CD4-positive, alpha-beta T cell treated with Interferon alpha-2 for 1 hour (primary cell): Measurements from ENCODE around the gene NRBP1.
A peak's percentile ranks its signal among the peaks of the same experiment; 100 is the strongest.
"Not testable (repeated sequence)": the region's sequence is repeated elsewhere in the genome, so short reads cannot be mapped to it uniquely, and the experiment has no call there.

Source experiments
- DNase-seq, 2 donors: peaks; one replicate each; pipeline ENCODE4 v3.0.0-alpha.2; 2020 to 2022

The NRBP1 gene

DNA sequence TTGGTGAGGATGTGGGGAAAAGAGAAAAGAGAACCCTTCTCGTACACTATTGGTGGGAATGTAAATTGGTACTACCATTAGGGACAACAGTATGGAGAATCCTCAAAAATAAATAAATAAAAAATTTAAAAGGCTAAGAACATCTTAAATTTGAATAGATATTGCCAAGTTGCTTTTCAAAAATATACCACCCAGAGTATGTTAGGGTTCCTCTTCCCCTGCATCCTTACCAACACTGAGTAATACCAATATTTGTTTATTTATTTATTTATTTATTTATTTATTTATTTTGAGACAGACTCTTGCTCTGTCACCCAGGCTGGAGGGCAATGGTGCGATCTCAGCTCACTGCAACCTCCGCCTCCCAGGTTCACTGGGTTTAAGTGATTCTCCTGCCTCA, 5.5 kb upstream of the NRBP1 start:
- DNase-seq, result no peak

DNA sequence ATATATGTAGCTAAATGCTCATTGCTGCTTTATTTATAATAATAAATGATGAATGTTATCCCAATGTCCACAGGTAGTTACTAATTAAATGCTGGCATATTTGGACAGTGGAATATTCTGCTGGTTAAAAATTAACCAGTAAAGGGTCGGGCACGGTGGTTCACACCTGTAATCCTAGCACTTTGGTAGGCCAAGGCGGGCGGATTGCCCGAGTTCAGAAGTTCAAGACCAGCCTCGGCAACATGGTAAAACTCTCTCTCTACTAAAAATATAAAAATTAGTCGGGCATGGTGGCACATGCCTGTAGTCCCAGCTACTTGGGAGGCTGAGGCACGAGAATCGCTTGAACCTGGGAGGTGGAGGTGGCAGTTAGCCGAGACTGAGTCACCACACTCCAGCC, 3.4 kb upstream of the NRBP1 start:
- DNase-seq, result not testable (repeated sequence)

DNA sequence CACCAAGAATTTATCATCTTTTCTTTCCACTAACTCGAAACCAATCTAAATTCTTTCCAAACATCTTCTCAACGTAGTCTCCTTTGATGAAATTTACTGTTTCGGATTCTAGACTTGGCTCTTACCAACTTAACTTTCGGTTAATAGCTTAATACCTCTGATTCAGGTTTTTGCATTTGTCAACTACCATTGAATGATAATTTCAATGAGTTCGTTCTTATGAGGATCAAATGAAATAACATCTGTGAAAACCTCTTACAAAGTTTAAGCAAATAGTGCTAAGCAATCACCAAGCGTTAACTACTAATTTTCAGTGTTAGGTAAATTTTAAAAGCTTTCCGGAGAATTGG, 593 bp upstream of the NRBP1 start:
- DNase-seq, result no peak

DNA sequence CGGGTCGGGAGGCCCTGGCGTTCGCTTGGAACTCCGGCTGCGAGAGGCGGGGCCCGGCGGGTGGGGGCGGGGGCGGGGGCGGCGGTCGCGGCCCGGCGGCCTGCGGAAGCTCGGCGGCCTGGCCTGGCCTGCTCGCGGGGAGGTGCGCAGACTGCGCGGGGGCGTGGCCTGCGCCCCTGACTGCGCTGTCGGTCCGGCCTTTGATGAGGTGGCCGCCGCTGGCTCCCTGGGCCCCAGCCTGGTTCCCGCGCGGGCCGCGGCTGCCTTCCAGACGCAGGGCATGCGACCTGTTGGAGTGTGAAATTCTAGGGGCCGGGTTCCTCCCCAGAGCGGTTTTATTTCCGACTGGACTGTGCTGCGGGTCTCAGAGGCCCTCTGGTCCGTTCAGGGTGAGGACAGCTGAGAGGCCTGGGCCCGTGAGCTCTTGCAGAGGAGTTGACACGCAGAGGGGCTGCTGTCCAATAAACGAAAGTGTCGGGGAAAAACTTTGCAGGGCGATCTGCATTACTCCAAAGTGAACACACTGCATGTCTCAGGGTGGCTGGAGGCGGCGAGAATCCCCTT, 629 bp downstream of the NRBP1 start:
- DNase-seq, result peak; percentile 75 to 84

DNA sequence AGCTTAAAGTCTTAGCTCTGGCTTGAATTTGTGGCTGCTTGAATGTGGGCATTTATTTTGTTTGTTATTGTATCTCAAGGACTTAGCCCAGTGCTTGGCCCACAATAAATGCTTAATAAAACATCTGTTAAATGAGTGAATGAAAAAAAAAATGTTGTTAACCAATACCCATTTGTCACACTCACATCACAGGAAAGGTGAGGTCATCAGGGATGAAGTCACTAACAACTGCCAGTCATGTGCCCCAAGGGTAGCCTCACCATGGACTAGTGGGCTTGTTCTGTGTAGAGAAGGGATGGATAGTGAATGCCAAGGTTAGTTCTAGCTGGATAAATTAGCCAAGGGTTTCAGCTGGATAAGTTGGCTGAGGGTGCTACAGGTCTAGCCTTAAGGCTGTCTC, 3.0 kb downstream of the NRBP1 start:
- DNase-seq, result peak; percentile 17 to 48

DNA sequence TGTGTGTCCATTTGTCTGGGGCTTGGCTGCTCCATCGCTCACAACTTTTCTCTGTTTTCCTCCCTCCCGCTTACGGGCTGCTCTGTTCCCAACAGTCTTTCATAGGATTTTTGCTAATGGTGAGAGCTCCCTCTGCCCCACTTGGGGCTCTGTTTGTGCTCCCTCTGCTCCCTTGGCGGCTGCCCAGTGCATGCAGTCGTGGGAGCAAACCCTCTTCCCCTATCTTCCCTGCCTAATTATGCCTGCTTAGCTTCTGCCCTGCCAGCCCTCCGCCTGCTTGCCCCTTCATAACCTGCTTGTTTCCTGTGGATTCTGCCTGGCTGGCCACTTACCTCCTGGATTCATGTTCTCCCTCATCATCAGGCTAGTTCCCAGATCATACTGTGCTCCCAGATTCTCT, 7.2 kb downstream of the NRBP1 start:
- no peak for DNase-seq

DNA sequence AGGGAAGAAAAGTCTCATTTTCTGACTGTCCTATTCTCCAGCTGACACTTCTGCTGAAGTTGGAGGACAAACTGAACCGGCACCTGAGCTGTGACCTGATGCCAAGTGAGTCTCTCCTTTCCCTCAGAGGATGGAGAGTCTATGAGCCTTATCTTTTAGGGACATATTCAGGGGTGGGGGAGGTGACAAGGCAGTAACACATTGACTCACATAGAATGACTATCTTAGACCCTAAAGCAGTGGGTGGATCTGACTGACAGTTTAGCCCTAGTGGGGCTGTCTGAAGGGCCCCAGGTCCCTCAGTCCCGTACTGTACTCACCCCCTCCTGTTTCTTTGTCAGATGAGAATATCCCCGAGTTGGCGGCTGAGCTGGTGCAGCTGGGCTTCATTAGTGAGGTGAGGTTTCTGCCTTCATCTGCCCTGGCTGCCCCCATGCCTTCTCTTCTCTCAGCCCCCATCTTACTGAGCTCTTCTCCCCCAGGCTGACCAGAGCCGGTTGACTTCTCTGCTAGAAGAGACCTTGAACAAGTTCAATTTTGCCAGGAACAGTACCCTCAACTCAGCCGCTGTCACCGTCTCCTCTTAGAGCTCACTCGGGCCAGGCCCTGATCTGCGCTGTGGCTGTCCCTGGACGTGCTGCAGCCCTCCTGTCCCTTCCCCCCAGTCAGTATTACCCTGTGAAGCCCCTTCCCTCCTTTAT, 12.9 kb downstream of the NRBP1 start:
- DNase-seq, result no peak

DNA sequence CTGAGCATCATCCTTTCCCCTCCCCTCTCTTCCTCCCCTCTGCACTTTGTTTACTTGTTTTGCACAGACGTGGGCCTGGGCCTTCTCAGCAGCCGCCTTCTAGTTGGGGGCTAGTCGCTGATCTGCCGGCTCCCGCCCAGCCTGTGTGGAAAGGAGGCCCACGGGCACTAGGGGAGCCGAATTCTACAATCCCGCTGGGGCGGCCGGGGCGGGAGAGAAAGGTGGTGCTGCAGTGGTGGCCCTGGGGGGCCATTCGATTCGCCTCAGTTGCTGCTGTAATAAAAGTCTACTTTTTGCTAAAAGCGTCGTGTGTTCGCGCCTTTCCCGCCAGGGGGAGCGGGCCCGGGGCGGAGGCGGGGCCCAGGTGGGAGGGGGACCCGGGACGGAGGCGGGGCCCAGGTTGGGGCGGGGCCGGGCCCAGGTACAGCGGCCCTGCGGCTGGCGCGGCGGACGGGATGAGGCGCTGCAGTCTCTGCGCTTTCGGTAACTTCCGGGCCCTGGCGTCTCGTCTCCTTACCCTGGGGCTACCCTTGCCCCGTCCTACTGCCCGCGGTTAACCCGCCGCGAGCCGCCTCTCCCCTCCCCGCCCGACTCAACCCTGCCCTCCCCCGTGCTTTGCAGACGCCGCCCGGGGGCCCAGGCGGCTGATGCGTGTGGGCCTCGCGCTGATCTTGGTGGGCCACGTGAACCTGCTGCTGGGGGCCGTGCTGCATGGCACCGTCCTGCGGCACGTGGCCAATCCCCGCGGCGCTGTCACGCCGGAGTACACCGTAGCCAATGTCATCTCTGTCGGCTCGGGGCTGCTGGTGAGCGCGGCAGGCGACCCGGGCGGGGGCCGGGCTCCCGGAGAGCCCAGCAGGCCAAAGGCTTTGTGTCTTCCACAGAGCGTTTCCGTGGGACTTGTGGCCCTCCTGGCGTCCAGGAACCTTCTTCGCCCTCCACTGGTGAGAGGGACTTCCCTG, 13.8 kb downstream of the NRBP1 start, which contains the start of gene KRTCAP3:
KRTCAP3 (plus strand) TSS at position 424 of the 962 bp plus-strand sequence; CDS start at position 456, 32 bp downstream.
- DNase-seq, result peak; percentile 37 to 77

DNA sequence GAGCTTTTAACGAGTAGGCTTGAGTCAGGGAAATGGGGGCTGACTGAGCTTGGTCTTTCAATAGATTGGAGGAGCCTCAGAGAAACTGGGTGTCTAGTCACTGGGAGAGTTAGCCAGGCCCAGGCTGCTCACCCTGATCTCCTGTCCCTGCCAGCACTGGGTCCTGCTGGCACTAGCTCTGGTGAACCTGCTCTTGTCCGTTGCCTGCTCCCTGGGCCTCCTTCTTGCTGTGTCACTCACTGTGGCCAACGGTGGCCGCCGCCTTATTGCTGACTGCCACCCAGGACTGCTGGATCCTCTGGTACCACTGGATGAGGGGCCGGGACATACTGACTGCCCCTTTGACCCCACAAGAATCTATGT, 14.5 kb downstream of the NRBP1 start:
- DNase-seq, result peak; percentile 5 to 14

DNA sequence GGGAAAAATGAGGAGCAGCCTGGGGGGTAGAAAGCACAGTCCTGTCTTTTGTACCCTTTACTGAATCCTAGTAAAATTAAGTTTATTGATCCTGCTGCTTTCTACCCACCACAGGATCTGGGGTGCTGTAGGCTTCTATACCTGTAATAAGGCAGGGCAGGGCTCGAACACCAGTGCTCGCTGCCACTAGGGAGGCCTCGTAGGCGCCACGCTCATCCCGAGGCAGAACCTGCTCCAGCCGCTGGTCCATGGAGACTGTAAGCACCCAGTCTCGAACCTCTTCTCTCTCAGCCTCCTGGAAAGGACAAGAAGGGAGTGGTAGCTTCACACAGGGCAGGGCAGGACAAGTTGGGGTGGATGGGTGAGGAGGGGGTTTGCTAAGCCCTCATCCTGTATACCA, 16.7 kb downstream of the NRBP1 start:
- DNase-seq, result no peak

DNA sequence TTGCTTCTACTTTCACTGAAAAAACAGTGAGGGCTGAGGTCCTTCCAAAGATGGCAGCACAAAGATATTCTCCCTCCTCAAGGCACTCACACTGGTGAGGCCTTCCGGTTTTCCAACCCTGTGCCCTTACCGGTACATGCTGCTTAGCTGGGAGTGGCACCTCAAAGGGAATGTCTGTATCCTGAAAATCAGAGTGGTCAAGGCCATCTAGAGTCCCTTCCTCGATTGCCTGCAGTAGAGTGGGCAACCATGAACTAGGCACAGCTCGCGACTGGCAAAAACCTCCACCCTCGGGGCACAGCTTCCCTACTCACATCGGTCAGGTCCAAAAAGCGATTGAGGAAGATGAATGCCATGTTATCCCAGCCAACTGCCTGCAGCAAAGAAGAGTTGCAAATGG, 17.2 kb downstream of the NRBP1 start:
- no peak for DNase-seq

DNA sequence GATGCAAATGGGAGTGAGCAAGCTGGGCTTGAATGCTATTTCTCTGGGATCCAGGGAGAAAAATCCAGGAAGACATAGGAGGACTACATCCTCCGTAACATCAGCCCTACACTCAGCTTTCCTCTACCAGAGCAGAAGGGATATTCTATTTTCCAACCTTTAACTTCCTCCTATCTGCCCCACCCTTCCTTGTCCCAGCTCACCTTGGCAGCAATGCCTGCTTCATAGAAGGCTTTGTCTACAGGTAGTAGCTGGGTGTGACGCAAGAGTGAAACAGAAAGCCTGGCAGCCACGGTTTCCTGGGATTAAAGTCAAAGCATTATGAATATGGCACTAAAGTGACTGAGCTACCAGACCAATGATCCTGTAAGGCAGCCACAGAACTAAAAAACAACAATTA, 17.6 kb downstream of the NRBP1 start:
- no peak for DNase-seq

DNA sequence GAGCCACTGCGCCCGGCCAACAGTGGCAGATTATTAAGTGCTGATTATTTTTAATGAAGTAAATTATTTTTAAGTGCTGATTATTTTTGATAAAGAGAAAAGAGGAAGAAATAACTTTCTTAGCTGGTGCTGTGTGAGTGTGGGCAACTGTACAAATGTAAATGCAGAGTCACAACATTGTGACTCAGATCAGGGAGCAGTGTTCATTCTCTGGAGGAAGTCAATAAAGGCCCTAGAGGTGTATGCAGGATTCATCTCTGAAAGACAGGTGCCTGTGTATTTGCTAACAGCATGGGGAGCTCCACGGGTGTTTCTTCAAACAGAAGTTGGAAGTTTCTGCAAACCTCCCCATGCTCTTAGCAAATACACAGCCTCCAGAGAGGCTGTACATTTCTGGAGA, 19.9 kb downstream of the NRBP1 start:
- no peak for DNase-seq

DNA sequence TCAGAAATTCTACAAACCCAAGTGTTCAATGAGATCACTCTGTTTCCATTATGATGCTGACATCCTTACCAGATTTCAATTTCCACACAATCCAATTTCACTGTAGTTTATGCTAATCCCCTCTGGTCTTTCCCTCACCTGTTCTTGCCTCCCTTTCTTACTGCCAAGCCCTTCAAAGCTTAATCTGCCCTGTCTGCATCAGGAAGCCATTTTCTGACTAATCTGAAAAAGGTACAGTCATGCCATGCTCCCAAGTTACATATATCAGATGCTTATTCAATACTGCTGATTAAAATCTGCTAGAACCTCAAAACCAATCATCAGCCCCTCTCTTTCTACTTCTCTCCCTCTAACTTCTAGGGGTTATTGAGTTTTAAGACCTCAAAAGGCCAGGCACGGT, 22.7 kb downstream of the NRBP1 start:
- no peak for DNase-seq

DNA sequence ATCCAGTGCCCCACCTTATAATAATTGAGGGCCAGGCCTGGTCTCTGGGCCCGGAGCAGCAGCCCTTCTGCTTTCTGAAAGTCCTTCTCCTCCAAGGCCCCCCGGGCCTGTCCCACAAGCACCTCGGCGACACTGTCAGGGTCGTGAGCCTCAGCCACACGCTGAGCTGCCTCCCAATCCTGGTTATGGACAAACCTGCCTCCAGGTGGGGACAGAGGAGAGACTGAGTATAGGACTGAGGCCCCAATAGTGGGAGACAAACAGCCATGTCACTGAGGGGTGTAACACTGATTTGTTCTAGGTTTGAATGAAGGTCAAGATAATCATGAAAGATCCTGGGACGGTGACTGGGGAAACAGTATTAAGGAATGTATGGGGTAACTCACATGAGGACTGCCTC, 25.5 kb downstream of the NRBP1 start:
- DNase-seq, result no peak

DNA sequence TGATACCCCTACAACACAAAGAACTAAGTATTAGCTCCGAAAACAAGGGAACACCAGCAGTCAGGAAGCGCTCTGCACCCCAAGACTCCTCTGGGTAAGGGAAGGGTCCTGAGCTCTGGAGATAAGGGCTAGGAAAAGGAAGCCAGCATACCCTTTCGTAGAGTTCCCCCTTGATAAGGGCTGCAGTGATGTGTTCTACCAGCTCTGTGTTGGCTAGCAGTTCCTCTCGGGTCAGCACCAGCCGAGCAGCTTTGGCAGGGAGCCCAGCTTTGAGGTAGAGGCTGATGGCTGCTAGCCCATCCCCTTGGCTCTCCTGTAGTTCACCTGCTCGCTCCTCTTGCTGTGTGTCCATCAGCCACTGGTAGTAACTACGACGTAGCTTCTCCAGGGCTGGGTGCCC, 32.7 kb downstream of the NRBP1 start:
- no peak for DNase-seq

DNA sequence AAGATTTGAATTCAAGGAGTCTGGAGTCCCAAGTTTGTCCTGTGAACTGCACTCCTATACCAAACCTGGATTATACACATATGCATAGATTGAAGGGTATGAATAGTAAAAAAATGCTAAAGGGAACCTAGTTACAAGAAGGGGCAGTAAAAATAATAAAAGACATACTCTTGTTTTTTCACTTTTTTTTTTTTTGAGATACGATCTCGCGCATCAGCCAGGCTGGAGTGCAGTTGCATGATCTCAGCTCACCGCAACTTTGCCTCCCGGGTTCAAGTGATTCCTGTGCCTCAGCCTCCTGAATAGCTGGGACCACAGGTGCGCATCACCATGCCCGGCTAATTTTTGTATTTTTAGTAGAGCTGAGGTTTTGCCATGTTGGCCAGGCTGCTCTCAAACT, 36.0 kb downstream of the NRBP1 start:
- no peak for DNase-seq

DNA sequence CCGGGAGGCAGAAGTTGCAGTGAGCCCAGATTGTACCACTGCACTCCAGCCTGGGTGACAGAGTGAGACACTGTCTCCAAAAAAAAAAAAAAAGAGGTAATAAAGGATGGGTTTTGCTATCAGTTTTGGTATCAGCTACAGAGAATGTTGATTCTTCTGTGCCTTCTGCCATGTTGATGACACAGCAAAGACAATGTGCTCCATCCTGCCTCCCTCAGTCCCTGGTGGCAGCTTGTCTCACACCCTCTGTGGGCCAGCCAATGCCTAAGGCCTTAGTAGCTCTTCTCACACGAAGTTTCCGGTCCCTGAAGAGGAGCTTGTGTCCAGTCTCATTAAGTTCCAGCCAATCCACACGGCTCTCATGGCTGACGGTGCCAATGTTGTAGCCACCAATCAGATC, 43.5 kb downstream of the NRBP1 start:
- DNase-seq, result no peak

DNA sequence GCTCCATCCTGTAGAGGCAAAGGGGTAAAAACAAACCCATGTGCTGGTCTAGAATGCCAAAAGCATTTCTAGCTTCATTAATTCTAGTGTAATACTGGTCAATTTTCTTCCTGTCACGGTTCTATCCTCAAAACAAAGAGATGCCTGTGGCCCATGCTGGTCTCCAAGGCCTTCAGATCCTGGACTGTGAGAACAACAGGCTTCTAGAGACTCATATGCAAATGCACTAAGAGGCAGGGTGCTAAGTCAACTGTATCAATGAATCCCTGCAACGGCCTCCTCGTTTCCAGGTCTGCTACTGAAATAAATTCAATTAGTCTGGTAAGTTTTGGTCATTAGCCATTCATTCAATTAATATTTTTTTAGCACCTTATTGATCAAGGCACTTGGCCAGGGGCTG, 57.1 kb downstream of the NRBP1 start:
- no peak for DNase-seq

DNA sequence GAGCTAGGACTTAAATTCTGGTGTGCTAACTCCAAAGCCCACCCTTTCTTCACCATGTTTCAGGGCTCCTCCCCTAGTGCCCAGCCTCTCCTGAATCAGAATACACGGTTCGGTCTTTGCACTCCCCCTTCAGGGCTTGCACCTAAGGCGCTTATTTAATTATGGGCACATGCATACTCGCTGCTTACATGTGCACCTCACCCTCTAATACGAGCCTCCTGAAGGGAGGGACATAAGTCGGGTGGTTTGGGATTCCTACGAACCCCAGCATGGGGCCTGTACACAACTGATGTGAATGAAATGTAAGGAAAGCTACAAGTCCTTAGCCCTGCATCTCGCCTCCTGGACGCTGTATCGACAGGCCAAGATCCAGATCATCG, 60.7 kb downstream of the NRBP1 start:
- DNase-seq, result peak in 1 of 2 donors; percentile 19

DNA sequence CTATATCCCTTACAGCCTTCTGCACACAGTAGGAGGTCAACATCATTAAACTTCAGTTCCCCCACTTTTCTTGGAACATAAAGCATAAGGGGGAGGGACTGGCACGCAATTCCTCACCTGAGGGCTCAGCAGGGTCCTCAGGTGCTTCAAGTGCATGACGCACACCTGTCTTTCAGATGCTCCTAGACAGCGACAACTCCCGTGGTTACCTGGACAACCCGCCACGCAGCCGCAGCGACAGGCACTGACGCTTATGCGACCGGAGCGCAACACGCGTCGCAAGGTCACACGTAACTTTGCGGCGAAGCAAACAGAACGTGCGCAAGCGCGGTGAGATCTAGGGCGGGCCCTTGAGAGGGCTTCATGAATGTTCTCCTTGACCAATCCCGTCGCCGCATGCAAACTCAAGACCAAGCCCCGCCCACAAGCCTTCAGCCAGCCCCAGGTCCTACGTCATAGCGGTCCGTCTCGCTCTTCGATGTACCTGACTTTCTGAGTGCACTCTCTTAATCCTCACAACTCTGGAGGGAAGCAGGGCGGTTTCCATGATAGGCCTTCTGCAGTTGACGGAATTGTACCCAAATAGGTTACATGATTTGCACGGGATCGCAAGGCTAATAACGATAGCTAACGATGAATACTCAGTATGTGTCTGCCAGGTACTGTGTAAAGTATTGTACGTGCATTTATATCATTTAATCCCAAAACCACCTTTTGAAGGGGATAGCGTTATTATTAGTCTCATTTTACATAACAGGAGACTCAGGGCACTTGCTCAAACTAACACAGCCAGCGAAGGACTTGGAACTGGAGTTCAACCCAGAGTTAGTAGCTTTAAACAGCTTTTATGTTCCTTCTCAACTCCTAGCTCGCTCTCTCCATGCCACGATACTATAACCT, 61.3 kb downstream of the NRBP1 start, which contains the start of gene IFT172:
IFT172 (minus strand) TSS at position 246 of the 900 bp plus-strand sequence; CDS start at position 156, 90 bp downstream.
- DNase-seq, result peak; percentile 99 to 100
